Stimulated activated CD4-positive, alpha-beta T cell treated with anti-CD3 and anti-CD28 coated beads, Interleukin-4, amount 100 ng/mL, for 4 hours (primary cell): Measurements from ENCODE around the gene VGLL3.
"Not testable (repeated sequence)": the region's sequence is repeated elsewhere in the genome, so short reads cannot be mapped to it uniquely, and the experiment has no call there.

Source experiments
- DNase-seq, 2 experiments: peaks; one replicate each; pipeline ENCODE4 v3.0.0-alpha.2; 2020

The VGLL3 gene, protein sequence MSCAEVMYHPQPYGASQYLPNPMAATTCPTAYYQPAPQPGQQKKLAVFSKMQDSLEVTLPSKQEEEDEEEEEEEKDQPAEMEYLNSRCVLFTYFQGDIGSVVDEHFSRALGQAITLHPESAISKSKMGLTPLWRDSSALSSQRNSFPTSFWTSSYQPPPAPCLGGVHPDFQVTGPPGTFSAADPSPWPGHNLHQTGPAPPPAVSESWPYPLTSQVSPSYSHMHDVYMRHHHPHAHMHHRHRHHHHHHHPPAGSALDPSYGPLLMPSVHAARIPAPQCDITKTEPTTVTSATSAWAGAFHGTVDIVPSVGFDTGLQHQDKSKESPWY

DNA sequence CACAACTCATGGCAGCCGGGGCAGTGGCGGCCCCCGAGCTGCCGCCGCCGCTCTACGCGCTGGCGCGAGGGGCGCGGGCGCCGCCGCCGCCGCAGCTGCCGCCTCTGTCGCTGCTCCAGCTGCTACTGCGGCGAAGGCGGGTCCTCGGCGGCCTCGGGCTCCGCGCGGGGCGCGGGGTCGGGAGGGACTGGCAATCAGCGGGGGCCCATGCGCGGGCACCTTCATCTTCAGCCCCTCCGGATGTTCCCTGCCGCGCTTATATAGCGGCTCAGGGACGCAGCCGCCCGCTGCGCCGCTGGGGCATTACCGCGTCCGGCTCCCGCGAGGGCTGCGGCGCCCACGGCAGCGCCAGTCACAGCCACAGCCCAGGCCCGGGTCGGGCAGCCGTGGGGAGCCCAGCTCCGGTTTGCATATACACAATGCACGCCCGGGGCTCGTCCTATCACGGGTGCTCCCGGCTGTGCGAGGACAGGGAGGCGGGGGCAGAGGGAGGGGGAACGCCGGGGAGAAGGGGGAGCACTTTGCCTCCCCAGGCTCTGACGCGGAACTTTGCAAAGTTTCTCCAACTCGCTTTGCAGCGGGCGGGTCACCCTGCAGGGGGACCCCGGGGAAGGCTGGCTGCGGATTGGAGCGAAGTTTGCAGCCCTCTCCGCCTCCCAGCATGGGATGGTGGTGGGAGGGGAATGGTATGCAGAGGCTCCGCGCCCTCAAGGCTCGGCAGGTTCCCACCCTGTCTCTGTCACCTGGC, at the start of gene VGLL3:
Gene VGLL3 (minus strand): TSS at position 416 of the 748 bp plus-strand sequence. CDS start 406 bp downstream, at position 10.
- no peak for DNase-seq

DNA sequence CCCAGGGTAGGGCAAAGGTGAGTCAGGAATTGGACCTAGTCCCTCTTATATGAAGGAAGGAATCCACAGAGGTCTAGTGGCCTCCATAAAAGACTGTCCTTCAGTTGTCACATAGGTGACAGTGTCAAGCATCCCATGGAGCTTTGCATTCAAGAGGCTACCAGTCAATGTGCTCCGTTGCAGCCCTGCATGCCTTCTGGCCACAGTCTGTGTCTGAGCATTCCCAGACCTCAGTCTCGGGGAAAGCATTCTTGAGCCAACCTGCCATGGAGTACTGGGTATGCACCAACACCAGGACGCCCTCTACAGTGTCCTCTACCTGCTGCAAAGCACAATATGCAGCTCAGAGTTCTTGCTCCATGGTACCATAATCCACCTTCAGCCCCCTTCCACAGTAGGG, 46.7 kb upstream of the VGLL3 start:
- DNase-seq, result no peak

DNA sequence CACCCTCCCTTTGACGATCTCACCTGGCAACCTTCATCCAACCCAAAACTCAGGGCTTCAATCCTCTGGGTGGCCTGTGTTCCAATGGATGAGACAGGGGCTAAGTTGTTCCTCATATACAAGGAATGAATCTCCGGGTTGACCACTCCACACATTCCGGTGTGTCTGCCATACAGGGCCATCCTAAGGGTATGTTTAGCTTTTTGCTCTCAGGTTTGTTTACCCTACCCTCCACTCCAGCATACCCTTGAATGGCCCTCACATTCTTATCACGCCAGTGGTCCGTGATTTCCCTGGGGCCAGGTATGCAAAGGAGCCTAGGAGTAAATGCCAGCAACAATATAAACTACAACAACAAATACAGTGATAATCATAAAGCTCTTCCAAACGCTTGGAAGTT, 45.7 kb upstream of the VGLL3 start:
- DNase-seq, result no peak

DNA sequence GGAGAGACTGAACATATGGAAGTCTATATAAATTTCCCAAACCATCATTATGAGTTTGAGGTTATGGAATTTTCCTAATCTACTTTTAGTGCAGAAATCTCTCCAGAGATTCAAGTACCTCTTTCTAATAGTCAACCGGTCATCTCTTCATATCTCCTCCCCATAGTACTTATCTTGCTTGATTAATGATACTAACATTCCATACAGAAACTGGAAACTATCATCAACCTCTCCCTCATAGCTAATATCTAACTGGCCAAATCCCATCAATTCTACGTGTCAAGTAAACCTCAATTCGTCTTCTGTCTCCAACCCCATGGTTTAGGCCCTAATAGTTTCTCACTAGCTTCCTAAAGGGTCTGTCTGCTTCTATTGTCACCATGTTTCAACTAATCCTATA, 44.4 kb upstream of the VGLL3 start:
- no peak for DNase-seq

DNA sequence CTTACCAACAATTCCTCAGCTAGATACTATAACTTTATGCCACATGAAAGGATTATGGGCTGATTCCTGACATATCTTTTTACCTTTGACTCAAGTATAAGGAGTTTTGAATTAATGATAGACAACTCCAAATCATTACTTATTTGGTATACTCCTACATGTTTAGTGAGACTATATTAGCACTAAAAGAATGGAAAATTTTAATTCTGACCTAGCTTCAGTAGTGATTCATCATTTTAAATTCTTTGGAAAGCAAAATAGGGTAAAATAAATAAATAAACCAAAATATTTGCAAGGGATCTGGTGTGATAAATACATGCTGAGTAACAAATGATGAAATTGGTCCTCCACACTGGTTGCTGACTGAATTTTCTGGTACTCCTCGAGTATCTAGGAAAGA, 42.3 kb upstream of the VGLL3 start:
- DNase-seq, result no peak

DNA sequence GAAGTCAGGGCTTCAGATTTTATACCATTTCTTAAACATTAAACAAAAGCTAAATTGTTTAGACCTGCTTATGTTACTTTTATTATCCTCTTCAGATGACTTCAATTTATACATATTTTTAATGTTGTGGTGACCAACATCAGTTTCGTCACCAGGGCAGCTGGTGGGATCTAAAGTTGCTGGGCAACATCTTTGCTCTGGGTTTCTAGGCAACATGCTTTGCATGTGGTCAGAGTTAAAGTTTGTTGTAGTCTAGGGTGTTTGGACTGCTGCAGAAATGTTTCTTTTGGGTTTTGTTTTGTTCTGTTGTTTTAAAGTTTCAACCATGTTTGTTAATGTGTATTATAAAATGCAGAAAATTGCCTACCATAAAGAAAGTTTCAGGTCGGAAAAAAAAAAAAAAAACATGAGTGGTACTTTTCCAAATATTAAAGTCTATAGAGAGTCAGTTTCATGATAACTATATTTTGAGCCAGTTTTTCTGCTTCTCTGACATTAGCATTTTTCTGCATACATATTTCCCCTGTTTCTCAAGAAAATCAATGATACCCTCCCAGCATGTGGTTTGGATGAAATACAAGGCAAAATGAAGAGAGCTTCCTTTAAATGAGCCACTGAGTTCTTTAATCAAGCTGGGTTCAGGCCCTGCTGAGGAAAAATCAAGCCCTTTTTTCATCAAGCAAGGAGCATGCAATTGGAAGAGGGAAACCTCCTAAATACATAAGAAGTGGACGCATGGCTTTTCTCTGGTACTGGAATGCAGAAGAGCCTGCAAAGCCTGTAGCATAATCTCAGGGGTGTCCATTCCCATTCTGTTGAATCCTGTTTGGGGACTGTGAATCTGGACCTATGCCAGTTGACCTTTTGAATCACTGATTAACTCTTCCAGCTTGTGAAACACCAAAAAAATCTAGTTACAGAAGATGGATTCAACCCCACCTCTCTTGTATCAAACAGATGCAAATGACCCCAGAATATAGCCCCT, 35.0 kb upstream of the VGLL3 start:
- no peak for DNase-seq

DNA sequence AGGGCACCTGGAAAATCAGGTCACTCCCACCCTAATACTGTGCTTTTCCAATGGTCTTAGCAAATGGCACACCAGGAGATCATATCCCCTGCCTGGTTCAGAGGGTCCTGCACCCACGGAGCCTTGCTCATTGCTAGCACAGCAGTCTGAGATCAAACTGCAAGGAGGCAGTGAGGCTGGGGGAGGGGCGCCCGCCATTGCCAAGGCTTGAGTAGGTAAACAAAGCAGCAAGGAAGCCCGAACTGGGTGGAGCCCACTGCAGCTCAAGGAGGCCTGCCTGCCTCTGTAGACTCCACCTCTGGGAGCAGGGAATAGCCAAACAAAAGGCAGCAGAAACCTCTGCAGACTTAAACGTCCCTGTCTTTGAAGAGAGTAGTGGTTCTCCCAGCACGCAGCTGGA, 26.4 kb upstream of the VGLL3 start:
- DNase-seq, result not testable (repeated sequence)

DNA sequence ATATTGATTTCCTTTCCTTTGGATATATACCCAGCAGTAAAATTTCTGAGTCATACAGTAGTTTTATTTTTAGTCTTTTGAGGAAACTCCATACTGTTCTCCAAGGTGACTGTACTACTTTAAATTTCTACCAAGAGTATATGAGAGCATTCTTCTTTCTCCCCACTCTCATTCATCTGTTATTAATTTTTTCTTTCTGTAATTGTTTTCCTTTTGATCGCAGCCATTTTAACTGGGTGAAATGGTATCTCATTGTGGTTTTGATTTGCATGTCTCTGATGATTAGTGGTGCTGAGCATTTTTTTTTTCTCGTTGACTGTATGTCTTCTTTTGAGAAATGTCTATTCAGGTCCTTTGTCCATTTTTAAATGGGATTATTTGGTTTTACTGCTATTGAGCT, 18.3 kb upstream of the VGLL3 start:
- no peak for DNase-seq

DNA sequence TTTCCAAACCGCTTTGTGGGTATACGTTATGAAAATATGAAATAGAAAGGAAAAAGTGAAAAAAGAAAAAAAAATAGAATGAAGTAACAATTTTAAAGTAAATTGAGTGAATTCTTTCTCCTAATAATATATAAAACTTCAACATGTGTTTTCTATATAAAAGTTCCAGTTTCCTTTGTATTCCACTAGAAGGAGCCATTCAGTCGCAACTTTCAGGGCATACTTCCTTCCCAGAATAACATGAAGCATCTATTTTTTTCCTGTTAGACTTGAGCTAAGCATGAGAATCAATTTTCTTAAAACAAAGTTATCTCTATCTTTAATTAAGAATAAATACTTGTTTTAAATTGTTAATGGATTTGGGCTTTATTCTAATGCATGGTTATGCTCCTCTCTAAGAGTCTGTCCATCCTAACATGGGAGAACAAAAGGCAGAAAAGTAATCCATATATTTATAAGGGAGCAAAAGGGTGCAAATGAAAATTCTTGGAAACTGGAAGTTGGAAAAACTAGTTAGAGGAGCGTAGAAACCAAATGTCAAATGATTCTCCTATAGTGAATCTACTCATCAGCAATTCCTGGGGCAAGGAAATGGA, 16.0 kb upstream of the VGLL3 start:
- DNase-seq, result no peak

DNA sequence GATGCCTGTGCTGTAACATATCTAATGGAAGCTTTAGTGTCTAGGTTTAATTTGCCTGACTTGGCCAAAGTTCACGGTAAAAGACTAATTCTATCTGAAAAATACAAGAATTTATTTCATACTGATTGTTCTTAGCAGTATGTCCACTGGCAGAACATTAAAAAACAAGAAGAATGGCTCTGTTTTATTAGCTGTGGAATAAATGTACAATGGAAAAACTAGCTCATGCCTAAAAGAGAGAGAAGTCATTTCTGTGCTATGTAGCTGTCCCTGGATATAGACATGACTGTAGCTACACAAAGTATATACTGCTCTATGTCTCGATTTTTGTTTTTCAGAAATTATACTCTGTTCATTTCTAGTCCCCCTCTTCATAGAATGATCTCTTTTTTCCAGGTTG, 13.9 kb upstream of the VGLL3 start:
- no peak for DNase-seq

DNA sequence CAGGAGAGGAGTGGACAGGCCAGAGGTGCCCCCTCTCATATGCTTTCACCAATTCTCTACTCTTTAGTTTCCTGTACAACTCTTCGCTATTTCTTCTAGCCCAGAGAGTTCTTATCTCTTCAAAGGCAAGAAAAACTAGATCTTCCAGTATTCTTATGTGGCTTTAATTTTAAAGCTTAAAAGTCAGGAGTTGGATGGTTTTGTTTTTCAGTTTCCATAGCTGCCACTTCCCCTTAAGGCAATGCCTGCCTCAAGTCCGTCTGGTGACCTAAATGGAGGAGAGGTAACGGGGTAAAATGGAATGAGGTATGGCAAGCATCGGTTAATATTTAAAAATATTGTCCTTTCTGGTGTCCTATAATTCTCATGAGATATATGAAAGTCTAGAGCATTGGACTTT, 11.4 kb upstream of the VGLL3 start:
- DNase-seq, result no peak

DNA sequence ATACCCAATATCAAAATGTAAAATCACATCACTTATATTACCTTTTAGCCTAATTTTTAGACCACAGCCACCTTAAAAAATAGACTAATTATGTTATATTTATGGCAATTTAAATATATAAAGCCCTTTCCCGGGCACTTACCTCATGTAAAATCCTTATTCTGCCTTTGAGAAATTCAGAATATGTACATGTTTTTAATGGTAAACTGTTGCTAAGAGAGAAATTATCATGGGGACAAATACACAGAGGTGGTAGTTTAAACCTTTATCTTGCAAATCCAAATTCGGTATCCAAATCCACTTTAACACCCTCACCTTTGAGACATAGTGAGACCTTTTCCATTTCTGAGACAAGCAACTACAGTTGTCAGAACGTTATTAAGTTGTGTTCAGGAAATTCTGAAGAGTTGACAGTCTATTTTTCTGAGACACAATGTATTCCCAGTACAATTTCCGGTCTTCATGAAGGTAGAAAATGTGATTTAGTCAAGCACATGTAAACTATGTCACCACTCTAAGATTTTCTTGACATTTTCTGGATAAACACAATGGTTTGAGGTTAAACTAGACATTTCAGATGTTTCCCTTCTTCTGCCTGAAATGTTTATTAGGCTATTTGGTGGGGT, 10.6 kb upstream of the VGLL3 start:
- no peak for DNase-seq

DNA sequence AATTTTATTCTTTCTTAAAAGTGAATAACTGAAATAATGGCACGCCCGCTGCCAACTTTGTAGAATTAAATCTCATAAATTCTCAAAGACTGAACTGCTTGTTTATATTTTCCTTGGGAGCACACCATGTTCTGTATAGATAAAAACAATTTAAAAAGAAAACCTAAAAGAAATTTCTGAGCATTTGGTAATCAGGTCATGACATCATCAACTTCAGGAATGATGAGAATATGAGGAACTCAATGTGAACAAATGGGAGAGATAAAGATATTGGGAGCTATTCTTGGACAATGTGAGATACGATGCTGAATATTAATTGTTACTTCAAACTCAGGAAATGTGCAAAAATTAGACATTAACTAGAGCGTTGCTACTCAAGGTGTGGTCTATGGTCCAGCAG, 10.0 kb upstream of the VGLL3 start:
- DNase-seq, result no peak

DNA sequence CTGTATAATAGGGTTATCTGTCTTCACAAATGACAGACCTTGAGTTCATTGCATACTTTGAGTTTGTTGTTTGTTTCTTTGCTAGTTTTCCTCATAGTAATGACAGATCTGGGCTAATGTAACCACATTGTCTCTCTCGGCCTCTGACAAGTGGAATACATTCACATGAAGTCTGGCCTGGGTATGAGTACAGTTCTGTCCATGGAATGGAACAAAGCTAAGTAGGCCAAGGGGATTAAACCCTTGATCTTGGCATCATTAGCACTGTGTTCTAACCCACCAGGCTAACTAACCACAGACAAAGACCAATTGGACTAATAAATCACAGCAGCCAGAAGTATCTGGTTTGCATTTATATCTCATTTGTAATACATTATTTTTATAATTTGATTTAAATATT, 7.6 kb upstream of the VGLL3 start:
- DNase-seq, result no peak

DNA sequence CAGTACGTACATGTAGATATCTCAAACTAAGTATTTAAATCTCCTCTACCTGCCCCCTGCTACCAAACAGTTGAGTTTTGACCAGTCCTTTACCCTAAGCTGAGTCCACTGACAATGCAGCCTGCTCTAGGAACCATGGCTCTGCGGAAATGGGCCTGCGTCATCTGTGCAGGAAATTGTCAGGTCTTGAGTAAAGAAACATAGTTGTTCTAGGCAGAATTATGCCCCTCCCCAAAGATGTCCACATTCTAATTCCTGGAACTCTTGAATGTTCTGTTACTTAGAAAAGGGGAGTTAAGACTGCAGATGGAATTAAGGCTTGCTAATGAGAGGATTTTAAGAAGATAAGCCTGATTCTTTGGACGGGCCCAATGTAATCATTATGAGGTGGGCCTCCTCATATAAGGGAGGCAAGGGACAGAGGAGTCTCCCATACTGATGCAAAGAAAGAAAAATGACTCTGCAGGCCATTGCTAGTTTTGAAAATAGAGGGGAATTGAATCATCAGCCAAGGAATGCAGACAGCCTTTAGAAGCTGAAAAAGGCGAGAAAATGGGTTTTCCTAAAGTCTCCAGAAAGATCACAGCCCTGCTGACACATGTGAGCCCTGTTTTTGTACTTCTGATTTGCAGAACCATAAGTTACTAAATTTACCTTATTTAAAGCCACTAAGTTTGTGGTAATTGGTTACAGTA, 5.5 kb upstream of the VGLL3 start:
- DNase-seq, result no peak

DNA sequence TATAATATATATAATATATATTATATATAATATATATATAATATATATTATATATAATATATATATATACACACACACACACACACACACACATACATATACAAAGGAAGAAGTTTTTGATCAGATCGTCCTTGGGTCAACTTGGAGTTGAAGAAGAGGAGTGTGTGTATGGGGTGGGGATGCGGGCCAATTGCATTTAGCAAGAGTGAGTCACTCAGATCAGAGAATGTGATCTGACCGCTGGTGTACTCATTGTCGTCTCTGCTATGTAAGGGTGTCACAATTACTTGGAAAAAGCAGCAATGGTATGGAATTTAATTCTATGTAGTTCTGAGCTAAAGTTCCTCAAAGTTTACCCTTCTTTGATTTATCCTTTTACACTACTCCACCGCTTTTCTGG, 4.6 kb upstream of the VGLL3 start:
- DNase-seq, result no peak

DNA sequence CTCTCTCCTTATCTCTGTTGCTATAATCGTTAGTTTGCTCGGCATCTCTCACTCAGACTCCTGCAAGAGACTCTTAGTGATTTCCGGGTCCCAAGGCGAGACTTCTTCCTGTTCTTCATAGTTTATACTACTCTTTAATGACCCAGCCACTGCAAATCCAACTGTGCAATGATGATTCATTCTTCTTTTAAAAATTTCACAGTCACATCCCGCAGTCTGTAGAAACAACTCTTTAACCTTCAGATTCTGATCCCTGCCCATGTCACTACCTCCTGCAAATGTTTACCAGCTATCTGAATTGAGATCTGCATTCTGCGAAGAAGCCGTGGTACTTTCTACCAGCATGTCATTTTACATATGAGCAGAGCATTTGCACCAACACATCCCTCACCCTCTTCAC, 2.8 kb upstream of the VGLL3 start:
- no peak for DNase-seq

DNA sequence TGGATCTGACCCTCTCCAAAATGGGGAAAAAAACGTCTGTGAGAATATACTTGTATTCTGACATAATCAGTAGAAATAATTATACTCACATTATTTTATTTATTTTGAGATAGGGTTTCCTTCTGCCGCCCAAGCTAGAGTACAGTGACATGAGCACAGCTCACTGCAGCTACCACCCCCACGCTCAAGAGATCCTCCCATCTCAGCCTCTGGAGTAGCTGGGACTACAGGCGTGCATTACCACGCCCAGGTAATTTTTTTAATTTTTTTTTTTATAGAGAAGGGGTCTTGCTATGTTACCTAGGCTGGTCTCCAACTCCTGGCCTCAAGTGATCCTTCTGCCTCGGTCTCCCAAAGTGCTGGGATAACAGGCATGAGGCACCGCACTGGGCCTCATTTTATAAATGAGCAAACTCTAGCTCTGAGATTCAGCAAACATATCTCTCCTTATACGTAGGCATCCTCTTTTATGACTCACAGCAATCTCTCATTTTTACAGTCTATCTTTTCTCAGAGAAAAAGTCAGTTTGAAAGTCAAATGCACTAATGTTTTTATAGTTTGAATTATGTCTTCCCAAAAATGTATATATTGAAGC, 989 bp upstream of the VGLL3 start:
- no peak for DNase-seq

DNA sequence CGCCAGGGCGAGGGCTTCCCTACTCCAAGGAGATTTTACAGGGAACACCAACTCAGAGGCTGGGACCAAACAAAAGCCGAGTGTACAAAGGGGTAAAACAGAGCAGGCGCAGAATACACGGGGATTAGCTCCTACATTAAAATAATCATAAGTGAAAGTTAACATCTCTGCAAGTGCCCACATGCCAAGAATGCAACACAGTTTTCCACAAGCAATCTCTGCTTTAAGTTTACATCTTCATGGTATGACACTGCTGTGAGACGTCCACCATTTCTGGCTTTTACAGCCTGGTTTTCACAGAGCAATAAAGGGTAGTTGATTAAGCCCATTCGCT, 500 bp upstream of the VGLL3 start:
- DNase-seq, result no peak

DNA sequence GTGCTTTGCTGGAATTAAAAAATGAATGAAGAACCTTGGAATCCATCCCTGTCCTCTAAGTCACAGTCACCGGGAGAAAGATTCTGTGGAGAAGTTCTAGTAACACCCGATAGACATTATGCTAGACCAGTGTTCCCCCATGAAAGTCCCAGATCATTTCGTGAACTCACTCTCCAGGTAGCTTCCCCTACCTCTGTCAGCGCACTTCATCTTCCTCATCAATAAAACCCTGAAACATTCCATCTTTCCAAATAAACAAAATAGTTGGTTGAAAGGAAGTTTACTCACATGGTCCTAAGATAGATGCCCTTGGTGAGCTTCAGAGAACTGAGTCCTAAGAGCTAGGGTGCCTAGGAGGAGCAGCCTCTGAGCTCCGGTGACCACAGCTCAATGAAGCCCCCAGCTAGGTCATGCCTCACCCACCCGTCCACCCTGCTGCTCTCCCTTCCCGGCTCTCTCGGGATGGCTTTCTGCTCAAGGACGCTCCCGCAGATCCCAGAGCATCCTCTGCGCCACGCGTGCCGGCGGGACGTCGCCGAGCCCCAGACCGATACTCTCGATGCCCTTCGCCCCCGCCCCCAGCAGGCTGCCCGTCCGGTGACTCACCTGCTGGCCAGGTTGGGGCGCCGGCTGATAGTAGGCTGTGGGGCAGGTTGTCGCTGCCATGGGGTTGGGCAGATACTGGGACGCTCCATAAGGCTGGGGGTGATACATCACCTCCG, 776 bp downstream of the VGLL3 start:
- DNase-seq, result no peak

DNA sequence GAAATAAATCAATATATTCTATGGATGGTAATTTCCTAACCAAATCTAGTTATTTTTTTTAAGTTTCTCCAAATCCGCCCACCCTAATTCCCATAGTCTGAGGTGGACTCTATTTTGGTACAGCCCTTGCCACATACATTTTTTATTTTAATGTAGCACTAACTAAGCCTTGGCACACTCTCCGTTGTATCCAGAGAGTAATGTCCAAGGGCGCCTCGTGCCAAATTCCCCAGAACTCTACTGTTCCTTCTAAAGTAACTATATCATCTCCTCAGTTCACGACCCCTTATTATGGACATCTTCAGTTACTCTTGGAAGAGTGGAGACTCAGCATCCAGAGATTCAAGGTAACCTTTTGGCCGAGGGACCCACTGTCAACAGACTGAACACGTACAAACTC, 1.3 kb downstream of the VGLL3 start:
- no peak for DNase-seq
